ENCODE data around the gene TMEM131L.

Gene TMEM131L

DNA sequence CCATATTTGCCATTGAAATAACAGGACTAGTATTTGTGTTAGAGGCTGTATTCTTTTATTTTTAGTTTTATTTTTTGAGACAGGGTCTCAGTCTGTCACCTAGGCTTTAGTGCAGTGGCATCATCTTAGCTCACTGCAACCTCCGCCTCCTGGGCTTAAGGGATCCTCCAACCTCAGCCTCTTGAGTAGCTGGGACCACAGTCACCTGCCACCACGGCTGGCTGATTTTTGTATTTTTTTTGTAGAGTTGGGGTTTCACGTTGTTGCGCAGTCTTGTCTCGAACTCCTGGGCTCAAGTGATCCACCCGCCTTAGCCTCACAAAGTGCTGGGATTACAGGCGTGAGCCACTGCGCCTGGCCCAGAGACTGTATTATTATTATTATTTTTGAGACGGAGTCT lies 15.3 kb downstream of the TMEM131L start:
- Histone ChIP-seq H3K4me1 (ENCODE audit: control insufficient read depth, low read depth, low read length) (peaks cover 16% of the 10 kb centered on the region), H3K9ac (ENCODE audit: low read length) (no peak overlapping the region), H3K36me3 (ENCODE audit: control insufficient read depth, low read depth, low read length) (no peaks in the 10 kb centered on the region), H3K9me3 (ENCODE audit: control insufficient read depth, low read depth, low read length) (no peaks in the 10 kb centered on the region), H3K27me3 (ENCODE audit: control insufficient read depth, insufficient read depth, low read length) (no peaks in the 10 kb centered on the region), H3K4me3 (ENCODE audit: low read length) (no peak overlapping the region), H3K27ac (ENCODE audit: low read length) (no peak overlapping the region)

DNA sequence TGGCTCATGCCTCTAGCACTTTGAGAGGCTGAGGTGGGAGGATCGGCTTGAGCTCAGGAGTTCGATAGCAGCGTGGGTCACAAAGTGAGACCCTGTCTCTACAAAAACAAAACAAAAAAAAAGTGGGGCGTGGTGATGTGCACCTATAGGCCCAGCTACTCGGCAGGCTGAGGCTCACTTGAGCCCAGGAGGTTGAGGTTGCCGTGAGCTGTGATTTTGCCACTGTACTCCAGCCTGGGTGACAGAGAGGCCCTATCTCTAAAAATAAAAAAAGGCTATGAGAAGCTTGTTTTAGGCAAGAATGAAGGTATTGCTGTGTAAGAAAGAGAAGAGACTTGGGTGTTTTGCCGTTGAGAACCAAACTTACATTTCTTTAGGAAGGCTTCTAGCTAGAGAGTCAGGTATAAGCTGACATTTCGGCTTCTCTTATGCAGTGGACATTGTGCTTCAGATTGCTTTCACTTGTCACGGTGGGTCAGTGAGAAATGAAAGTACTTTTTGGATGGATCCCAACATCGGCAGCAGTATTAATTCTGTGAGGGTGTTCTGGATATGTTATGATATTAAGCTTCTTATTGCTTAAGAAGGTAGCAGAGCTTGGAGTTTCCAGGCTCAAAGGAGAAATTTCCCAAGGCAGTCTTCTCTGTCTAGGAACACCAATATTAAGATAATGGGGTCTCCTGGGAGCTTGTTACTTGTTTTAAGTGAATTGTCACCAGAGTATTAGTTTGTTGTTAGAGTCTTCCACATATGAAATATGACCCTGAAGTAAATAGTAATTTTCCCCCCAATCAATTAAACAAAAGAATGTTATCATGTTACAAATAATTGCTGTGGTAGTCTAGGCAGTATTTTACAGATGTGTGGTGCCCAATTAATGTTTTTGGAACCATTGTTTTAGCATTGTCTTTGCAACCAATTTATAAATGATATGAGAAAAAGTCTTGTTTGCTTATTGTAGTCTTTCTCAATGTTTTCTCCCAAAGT lies 17.6 kb downstream of the TMEM131L start:
- H3K36me3 ChIP-seq (ENCODE audit: control insufficient read depth, low read depth, low read length) = no peaks in the 10 kb centered on the region
- H3K9me3 ChIP-seq (ENCODE audit: control insufficient read depth, low read depth, low read length) = no peaks in the 10 kb centered on the region
- H3K4me1 ChIP-seq (ENCODE audit: control insufficient read depth, low read depth, low read length) = peaks cover 34% of the 10 kb centered on the region
- H3K27me3 ChIP-seq (ENCODE audit: control insufficient read depth, insufficient read depth, low read length) = no peaks in the 10 kb centered on the region
- no peak overlapping the region for H3K4me3 ChIP-seq (ENCODE audit: low read length)
- H3K9ac ChIP-seq (ENCODE audit: low read length) = no peak overlapping the region
- H3K27ac ChIP-seq (ENCODE audit: low read length) = no peak overlapping the region

DNA sequence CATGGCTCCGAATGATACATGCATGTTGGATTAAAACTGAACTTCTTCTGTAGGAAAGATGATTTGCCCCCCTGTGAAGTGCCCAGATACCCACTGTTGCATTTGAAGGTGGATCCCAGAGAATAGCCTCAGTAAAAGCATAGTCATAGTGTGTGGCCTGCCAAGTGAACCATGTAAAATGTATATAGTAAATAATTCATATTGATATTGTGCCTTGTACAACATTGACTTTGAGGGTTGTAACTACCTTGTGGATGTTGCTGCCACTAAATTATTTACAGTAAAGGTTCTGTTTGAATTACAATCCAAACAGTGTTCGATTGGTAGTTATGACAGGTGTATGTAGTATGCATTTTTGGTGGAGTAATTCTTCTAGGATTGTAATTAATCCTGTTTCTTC lies 19.2 kb downstream of the TMEM131L start:
- Histone ChIP-seq H3K27me3 (ENCODE audit: control insufficient read depth, insufficient read depth, low read length) (no peaks in the 10 kb centered on the region), H3K4me1 (ENCODE audit: control insufficient read depth, low read depth, low read length) (peaks cover 37% of the 10 kb centered on the region), H3K27ac (ENCODE audit: low read length) (no peak overlapping the region), H3K9me3 (ENCODE audit: control insufficient read depth, low read depth, low read length) (no peaks in the 10 kb centered on the region), H3K4me3 (ENCODE audit: low read length) (no peak overlapping the region), H3K9ac (ENCODE audit: low read length) (no peak overlapping the region), H3K36me3 (ENCODE audit: control insufficient read depth, low read depth, low read length) (no peaks in the 10 kb centered on the region)

GRCh38 chr4:153485860-153486259 lies 19.7 kb downstream of the TMEM131L start:
- H3K9me3 ChIP-seq (ENCODE audit: control insufficient read depth, low read depth, low read length) = no peaks in the 10 kb centered on the region
- H3K4me1 ChIP-seq (ENCODE audit: control insufficient read depth, low read depth, low read length) = peaks cover 37% of the 10 kb centered on the region
- H3K27me3 ChIP-seq (ENCODE audit: control insufficient read depth, insufficient read depth, low read length) = no peaks in the 10 kb centered on the region
- H3K9ac ChIP-seq (ENCODE audit: low read length) = no peak overlapping the region
- H3K4me3 ChIP-seq (ENCODE audit: low read length) = no peak overlapping the region
- no peak overlapping the region for H3K27ac ChIP-seq (ENCODE audit: low read length)
- H3K36me3 ChIP-seq (ENCODE audit: control insufficient read depth, low read depth, low read length) = no peaks in the 10 kb centered on the region

- no peaks in the 10 kb centered on the region for H3K27me3 ChIP-seq (ENCODE audit: control insufficient read depth, insufficient read depth, low read length)
- H3K9ac ChIP-seq (ENCODE audit: low read length) = no peak overlapping the region
- H3K4me1 ChIP-seq (ENCODE audit: control insufficient read depth, low read depth, low read length) = peaks cover 37% of the 10 kb centered on the region
- H3K36me3 ChIP-seq (ENCODE audit: control insufficient read depth, low read depth, low read length) = no peaks in the 10 kb centered on the region
- H3K4me3 ChIP-seq (ENCODE audit: low read length) = no peak overlapping the region
- no peak overlapping the region for H3K27ac ChIP-seq (ENCODE audit: low read length)
- no peaks in the 10 kb centered on the region for H3K9me3 ChIP-seq (ENCODE audit: control insufficient read depth, low read depth, low read length)
Measured at GRCh38 chr4:153486281-153487151, 20.4 kb downstream of the TMEM131L start.

GRCh38 chr4:153488006-153488891 lies 22.1 kb downstream of the TMEM131L start:
- Histone ChIP-seq H3K9ac (ENCODE audit: low read length) (no peak overlapping the region), H3K27me3 (ENCODE audit: control insufficient read depth, insufficient read depth, low read length) (no peaks in the 10 kb centered on the region), H3K4me3 (ENCODE audit: low read length) (no peak overlapping the region), H3K36me3 (ENCODE audit: control insufficient read depth, low read depth, low read length) (no peaks in the 10 kb centered on the region), H3K4me1 (ENCODE audit: control insufficient read depth, low read depth, low read length) (peaks cover 37% of the 10 kb centered on the region), H3K9me3 (ENCODE audit: control insufficient read depth, low read depth, low read length) (no peaks in the 10 kb centered on the region), H3K27ac (ENCODE audit: low read length) (no peak overlapping the region)

GRCh38 chr4:153489856-153490558 lies 23.8 kb downstream of the TMEM131L start:
- no peaks in the 10 kb centered on the region for H3K27me3 ChIP-seq (ENCODE audit: control insufficient read depth, insufficient read depth, low read length)
- H3K4me1 ChIP-seq (ENCODE audit: control insufficient read depth, low read depth, low read length) = peaks cover 45% of the 10 kb centered on the region
- H3K27ac ChIP-seq (ENCODE audit: low read length) = no peak overlapping the region
- peak overlapping the region; percentile 8 for H3K9ac ChIP-seq (ENCODE audit: low read length)
- H3K36me3 ChIP-seq (ENCODE audit: control insufficient read depth, low read depth, low read length) = no peaks in the 10 kb centered on the region
- H3K4me3 ChIP-seq (ENCODE audit: low read length) = no peak overlapping the region
- no peaks in the 10 kb centered on the region for H3K9me3 ChIP-seq (ENCODE audit: control insufficient read depth, low read depth, low read length)

- no peaks in the 10 kb centered on the region for H3K9me3 ChIP-seq (ENCODE audit: control insufficient read depth, low read depth, low read length)
- H3K4me3 ChIP-seq (ENCODE audit: low read length) = no peak overlapping the region
- no peak overlapping the region for H3K27ac ChIP-seq (ENCODE audit: low read length)
- H3K4me1 ChIP-seq (ENCODE audit: control insufficient read depth, low read depth, low read length) = peaks cover 53% of the 10 kb centered on the region
- no peak overlapping the region for H3K9ac ChIP-seq (ENCODE audit: low read length)
- H3K36me3 ChIP-seq (ENCODE audit: control insufficient read depth, low read depth, low read length) = no peaks in the 10 kb centered on the region
- H3K27me3 ChIP-seq (ENCODE audit: control insufficient read depth, insufficient read depth, low read length) = no peaks in the 10 kb centered on the region
Measured at GRCh38 chr4:153490985-153491483, 24.9 kb downstream of the TMEM131L start.

GRCh38 chr4:153494562-153494961 lies 28.4 kb downstream of the TMEM131L start:
- Histone ChIP-seq H3K27ac (ENCODE audit: low read length) (no peak overlapping the region), H3K4me1 (ENCODE audit: control insufficient read depth, low read depth, low read length) (peaks cover 39% of the 10 kb centered on the region), H3K36me3 (ENCODE audit: control insufficient read depth, low read depth, low read length) (no peaks in the 10 kb centered on the region), H3K9ac (ENCODE audit: low read length) (no peak overlapping the region), H3K4me3 (ENCODE audit: low read length) (no peak overlapping the region), H3K9me3 (ENCODE audit: control insufficient read depth, low read depth, low read length) (no peaks in the 10 kb centered on the region), H3K27me3 (ENCODE audit: control insufficient read depth, insufficient read depth, low read length) (no peaks in the 10 kb centered on the region)

DNA sequence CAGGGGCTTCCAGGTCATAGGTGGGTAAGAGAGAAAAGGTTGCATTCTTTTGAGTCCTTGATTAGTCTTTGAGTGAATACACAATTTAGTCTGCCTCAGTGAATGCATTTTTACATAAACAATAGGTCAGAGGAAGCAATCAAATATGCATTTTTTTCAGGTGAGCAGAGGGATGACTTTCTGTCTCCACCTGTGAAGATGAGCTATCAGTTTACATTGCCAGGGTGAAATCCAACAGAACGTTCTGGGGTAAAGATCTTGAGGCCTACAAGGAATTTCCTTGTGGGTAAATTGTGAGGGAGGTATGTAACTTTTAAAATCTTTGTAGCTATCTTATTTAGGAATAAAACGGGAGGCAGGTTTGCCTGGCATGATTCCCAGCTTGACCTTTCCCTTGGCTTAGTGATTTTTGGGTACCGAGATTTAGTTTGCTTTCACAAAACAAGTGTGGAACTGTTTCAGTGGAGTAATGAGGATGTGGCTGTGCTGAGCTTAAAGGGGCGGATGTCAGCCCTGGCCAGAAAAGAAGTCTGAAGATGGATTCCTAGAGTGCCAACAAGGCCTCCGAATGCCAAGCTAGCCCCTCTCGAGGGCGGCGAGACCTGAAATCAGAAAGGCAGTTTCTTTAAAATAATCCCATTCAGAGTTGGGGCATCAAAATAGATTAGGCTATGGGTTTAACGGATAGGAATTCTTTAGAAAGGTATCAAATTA lies 29.5 kb downstream of the TMEM131L start:
- Histone ChIP-seq H3K36me3 (ENCODE audit: control insufficient read depth, low read depth, low read length) (no peaks in the 10 kb centered on the region), H3K9me3 (ENCODE audit: control insufficient read depth, low read depth, low read length) (no peaks in the 10 kb centered on the region), H3K27ac (ENCODE audit: low read length) (no peak overlapping the region), H3K4me3 (ENCODE audit: low read length) (no peak overlapping the region), H3K4me1 (ENCODE audit: control insufficient read depth, low read depth, low read length) (peaks cover 33% of the 10 kb centered on the region), H3K27me3 (ENCODE audit: control insufficient read depth, insufficient read depth, low read length) (no peaks in the 10 kb centered on the region), H3K9ac (ENCODE audit: low read length) (no peak overlapping the region)

All from iPS-18a (cell line).